Left ventricle myocardium inferior (tissue), 1 donor: ENCODE results near the gene CH25H. TPM values are rescaled to one million over a fixed set of nuclear protein-coding genes. Genes with fewer than 3 reads are reported as not detected.
"Not testable (repeated sequence)": the region's sequence is repeated elsewhere in the genome, so short reads cannot be mapped to it uniquely, and the experiment has no call there.

ENCODE experiments used
- DNase-seq: peaks from one replicate; pipeline ENCODE4 v3.0.0-alpha.2; 2020
- H3K27ac ChIP-seq: fragments of 200-600 bp; replicated peaks from 2 replicates; pipeline ENCODE4 v1.8.0; 2021
- H3K27me3 ChIP-seq: fragments of 200-600 bp; 2 replicates; pipeline ENCODE4 v1.8.0; 2021; ENCODE audit warnings: low read depth
- H3K36me3 ChIP-seq: fragments of 200-600 bp; 2 replicates; pipeline ENCODE4 v1.8.0; 2021
- H3K4me1 ChIP-seq: fragments of 200-600 bp; 2 replicates; pipeline ENCODE4 v1.8.0; 2021
- H3K4me3 ChIP-seq: fragments of 200-600 bp; 2 replicates; pipeline ENCODE4 v1.8.0; 2021; ENCODE audit warnings: mild to moderate bottlenecking, moderate library complexity
- H3K9me3 ChIP-seq: fragments of 200-600 bp; replicated peaks from 2 replicates; pipeline ENCODE4 v1.8.0; 2021
- intact Hi-C: fragments of 100-400 bp; cut with micrococcal nuclease; formaldehyde crosslinking; loops from one replicate; pipeline ENCODE4 v1.11.0; 2022
- long read RNA-seq: library from polyadenylated mRNA; unstranded; transcript quantifications from one replicate; pipeline ENCODE4 v2.0.0, GENCODE V29; 2021
- total RNA-seq: library from RNA; stranded (reverse); fragmentation: NEBNext Ultra II Directional; extraction: Animal tissue kit (Norgen Biotek cat#: 25700); gene quantifications from one replicate; pipeline ENCODE4 v1.2.1, GENCODE V29; 2021
- TF ChIP-seq, protein P1 (sequence below): fragments of 200-600 bp; IDR thresholded peaks from 2 replicates; pipeline ENCODE4 v1.8.0; 2021; ENCODE audit warnings: antibody characterized with exemption, mild to moderate bottlenecking, borderline replicate concordance
- donor health status: DM: no; HTN: yes; CAD: no; lungs with severe emphysema.

Gene CH25H
- 0.30 TPM for total RNA-seq
- long read RNA-seq, partial matches to known transcripts = 0 of 1 reads
- long read RNA-seq, other reads (novel, unspliced or antisense) = 0 of 1 reads

- peaks cover 29% of the 10 kb centered on the region for H3K4me1 ChIP-seq
- TF ChIP-seq, protein P1, sequence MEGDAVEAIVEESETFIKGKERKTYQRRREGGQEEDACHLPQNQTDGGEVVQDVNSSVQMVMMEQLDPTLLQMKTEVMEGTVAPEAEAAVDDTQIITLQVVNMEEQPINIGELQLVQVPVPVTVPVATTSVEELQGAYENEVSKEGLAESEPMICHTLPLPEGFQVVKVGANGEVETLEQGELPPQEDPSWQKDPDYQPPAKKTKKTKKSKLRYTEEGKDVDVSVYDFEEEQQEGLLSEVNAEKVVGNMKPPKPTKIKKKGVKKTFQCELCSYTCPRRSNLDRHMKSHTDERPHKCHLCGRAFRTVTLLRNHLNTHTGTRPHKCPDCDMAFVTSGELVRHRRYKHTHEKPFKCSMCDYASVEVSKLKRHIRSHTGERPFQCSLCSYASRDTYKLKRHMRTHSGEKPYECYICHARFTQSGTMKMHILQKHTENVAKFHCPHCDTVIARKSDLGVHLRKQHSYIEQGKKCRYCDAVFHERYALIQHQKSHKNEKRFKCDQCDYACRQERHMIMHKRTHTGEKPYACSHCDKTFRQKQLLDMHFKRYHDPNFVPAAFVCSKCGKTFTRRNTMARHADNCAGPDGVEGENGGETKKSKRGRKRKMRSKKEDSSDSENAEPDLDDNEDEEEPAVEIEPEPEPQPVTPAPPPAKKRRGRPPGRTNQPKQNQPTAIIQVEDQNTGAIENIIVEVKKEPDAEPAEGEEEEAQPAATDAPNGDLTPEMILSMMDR = no peak
- H3K36me3 ChIP-seq = no peaks in the 10 kb centered on the region
- no peaks in the 10 kb centered on the region for H3K9me3 ChIP-seq
- H3K4me3 ChIP-seq = peak within 1 kb of the TSS; percentile 63
- intact Hi-C loops = no loop called here
- DNase-seq = peak; percentile 78
- peaks cover 66% of the 10 kb centered on the region for H3K27me3 ChIP-seq
- H3K27ac ChIP-seq = peak within 1 kb of the TSS; percentile 91
Measured at GRCh38 chr10:89207181-89207800, at the start of gene CH25H. Gene CH25H (minus strand): TSS chr10:89207317. CDS start chr10:89207292, 25 bp downstream.

DNA sequence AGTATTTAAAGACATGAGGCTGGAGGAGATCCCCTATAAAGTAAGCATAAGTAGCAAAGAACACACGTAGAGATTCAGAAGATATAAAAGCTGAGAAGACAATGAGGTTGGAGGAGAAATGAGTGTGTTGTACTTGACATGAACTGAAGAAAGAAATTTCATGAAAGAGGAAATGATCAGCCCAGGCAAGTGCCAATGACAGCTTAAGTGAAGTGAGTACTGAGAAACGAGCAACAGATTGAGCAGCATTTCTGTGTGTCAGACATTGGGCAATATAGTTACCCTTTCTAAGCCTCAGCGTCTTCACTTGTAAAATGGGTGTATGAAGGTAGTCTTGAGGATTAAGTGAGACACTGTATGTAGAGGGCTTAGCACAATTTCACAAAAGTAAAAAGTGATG, 49.2 kb upstream of the CH25H start:
- H3K9me3 ChIP-seq = no peaks in the 10 kb centered on the region
- no peak for DNase-seq
- no peak overlapping the region for H3K4me3 ChIP-seq
- H3K27ac ChIP-seq = no peak overlapping the region
- peaks cover 10% of the 10 kb centered on the region for H3K4me1 ChIP-seq
- H3K36me3 ChIP-seq = no peaks in the 10 kb centered on the region
- no peaks in the 10 kb centered on the region for H3K27me3 ChIP-seq
- TF ChIP-seq, protein P1 = no peak
- intact Hi-C loops = loop anchor here (5.0 kb wide), 1 partner anchor 306 kb away; no protein-coding TSS in a partner anchor

DNA sequence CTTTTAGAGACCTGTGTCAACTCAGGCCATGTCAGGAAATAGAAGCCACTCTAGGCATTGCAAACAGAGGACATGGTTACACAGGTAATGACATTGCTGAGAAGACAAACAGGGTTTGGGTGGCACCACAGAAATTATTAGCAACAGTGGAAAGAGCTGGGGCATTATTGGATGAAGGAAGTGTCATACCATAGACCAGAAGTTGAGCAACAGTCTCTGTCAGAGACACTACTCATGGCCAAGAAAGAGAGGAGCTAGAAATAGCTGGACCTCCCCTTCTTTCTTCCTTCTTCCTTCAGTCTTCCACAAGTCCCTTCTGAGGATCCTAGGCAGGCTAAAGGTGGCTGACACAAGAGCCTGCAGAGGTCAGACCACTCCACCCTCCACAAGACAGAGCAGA, 48.7 kb upstream of the CH25H start:
- TF ChIP-seq, protein P1 = no peak
- Histone ChIP-seq H3K4me3 (no peak overlapping the region), H3K9me3 (no peaks in the 10 kb centered on the region), H3K27me3 (no peaks in the 10 kb centered on the region), H3K36me3 (no peaks in the 10 kb centered on the region), H3K4me1 (peaks cover 14% of the 10 kb centered on the region), H3K27ac (no peak overlapping the region)
- no peak for DNase-seq
- intact Hi-C loops = loop anchor here (5.0 kb wide), 1 partner anchor 307 kb away; no protein-coding TSS in a partner anchor

GRCh38 chr10:89255091-89255579, 48.0 kb upstream of the CH25H start:
- not testable (repeated sequence) for H3K27me3 ChIP-seq, H3K36me3 ChIP-seq, H3K9me3 ChIP-seq, H3K27ac ChIP-seq, H3K4me3 ChIP-seq, DNase-seq
- H3K4me1 ChIP-seq = peaks cover 15% of the 10 kb centered on the region
- intact Hi-C loops = loop anchor here (5.0 kb wide), 1 partner anchor 307 kb away; no protein-coding TSS in a partner anchor

- Histone ChIP-seq H3K4me3 (peak overlapping the region; percentile 95), H3K4me1 (peaks cover 15% of the 10 kb centered on the region), H3K27ac (peak overlapping the region; percentile 85), H3K9me3 (no peaks in the 10 kb centered on the region), H3K27me3 (no peaks in the 10 kb centered on the region), H3K36me3 (no peaks in the 10 kb centered on the region)
- TF ChIP-seq, protein P1 = no peak
- intact Hi-C loops = no loop called here
- no peak for DNase-seq
Measured at GRCh38 chr10:89252225-89252585, 45.1 kb upstream of the CH25H start.
